HepG2 (cell line): ENCODE data around the gene ARHGEF7. TPM values are rescaled to one million over a fixed set of nuclear protein-coding genes. Genes with fewer than 3 reads are reported as not detected.

Experiments
- ATAC-seq: fragments of 200-7000 bp; cut with Tn5 transposase; 3 replicates; pipeline ENCODE4 v1.9.1; 2020; ENCODE audit warnings: mild to moderate bottlenecking, moderate library complexity
- BruUV-seq: library from RNA; stranded (reverse); fragments of 400-500 nt; replicated peaks from 2 replicates; lab custom pipeline; 2021; lab: Mats Ljungman, UMichigan
- CTCF ChIA-PET: fragments of 300-600 bp; formaldehyde crosslinking; extraction: SDS; loops from one replicate; lab custom pipeline; 2021; ENCODE audit warnings: low total read pairs, inconsistent platforms, low intra/inter-chr PET ratio; lab: Yijun Ruan, JAX
- POLR2A ChIA-PET: fragments of 350-600 bp; sonication (Branson Sonifier 250); formaldehyde crosslinking; loops from one replicate; lab custom pipeline; 2020; ENCODE audit warnings: antibody characterized with exemption, inconsistent platforms; lab: Yijun Ruan, JAX
- DNase-seq: peaks from one replicate; pipeline ENCODE4 v3.0.0-alpha.2; 2015; ENCODE audit warnings: low spot score
- FAIRE-seq: peaks from 3 replicates; lab custom pipeline; 2011; peaks lifted over from hg19 to GRCh38; lab: Jason Lieb, UNC
- H2AFZ ChIP-seq: one replicate; pipeline ENCODE4 v1.6.1; 2011; ENCODE audit warnings: low read length, inconsistent platforms
- H3K27ac ChIP-seq: fragments of 300-600 bp; 3 replicates; pipeline ENCODE4 v1.8.0; 2011; ENCODE audit warnings: mixed run types, mild to moderate bottlenecking, mixed read lengths, low read length, inconsistent platforms; ENCODE audit not compliant: insufficient read depth; ENCODE audit errors: extremely low read length
- H3K27me3 ChIP-seq, 2 experiments: fragments of 200-600 bp in 1 of 2; 2 replicates in 1 of 2; 3 replicates in 1 of 2; pipeline versions ENCODE4 v1.6.0 to v1.8.0; 2011; ENCODE audit warnings: low read length in 2 of 2, mild to moderate bottlenecking in 2 of 2, moderate library complexity in 2 of 2, inconsistent platforms in 1 of 2; ENCODE audit not compliant: insufficient read depth in 2 of 2, control insufficient read depth in 1 of 2
- H3K36me3 ChIP-seq, 2 experiments: fragments of 200-600 bp in 1 of 2; replicated peaks in 1 of 2; 2 replicates in 1 of 2; 3 replicates in 1 of 2; pipeline versions ENCODE4 v1.5.1 to v1.8.0; 2011; ENCODE audit warnings: low read length in 2 of 2, inconsistent platforms in 1 of 2; ENCODE audit not compliant: insufficient read depth in 2 of 2, control insufficient read depth in 1 of 2
- H3K4me1 ChIP-seq: 2 replicates; pipeline ENCODE4 v1.5.1; 2012; ENCODE audit warnings: low read length, inconsistent platforms; ENCODE audit not compliant: insufficient read depth
- H3K4me2 ChIP-seq: 2 replicates; pipeline ENCODE4 v1.6.0; 2011; ENCODE audit warnings: low read depth, low read length, inconsistent platforms
- H3K4me3 ChIP-seq, 3 experiments: fragments of 200-600 bp in 1 of 3; sonication (generic), shearing (Covaris generic) in 1 of 3; replicated peaks in 1 of 3; 2 replicates each; pipeline ENCODE4 v1.5.1; 2011 to 2016; ENCODE audit warnings: low read length in 3 of 3, inconsistent platforms in 2 of 3, low read depth in 2 of 3, mild to moderate bottlenecking in 2 of 3, control low read depth in 1 of 3, mixed read lengths in 1 of 3; ENCODE audit not compliant: insufficient read depth in 1 of 3
- H3K79me2 ChIP-seq: one replicate; pipeline ENCODE4 v1.6.1; 2011; ENCODE audit warnings: low read length, inconsistent platforms; ENCODE audit not compliant: insufficient read depth
- H3K9ac ChIP-seq: 2 replicates; pipeline ENCODE4 v1.6.0; 2011; ENCODE audit warnings: mild to moderate bottlenecking, low read depth, low read length, inconsistent platforms; ENCODE audit not compliant: insufficient read depth
- H3K9me3 ChIP-seq: 2 replicates; pipeline ENCODE4 v1.5.1; 2012; ENCODE audit warnings: mild to moderate bottlenecking, low read length
- H4K20me1 ChIP-seq: 2 replicates; pipeline ENCODE4 v1.6.0; 2011; ENCODE audit warnings: inconsistent platforms, mild to moderate bottlenecking, low read length, moderate library complexity; ENCODE audit not compliant: insufficient read depth
- CBFB ChIP-seq: sonication (generic); formaldehyde crosslinking; IDR thresholded peaks from 2 replicates; pipeline ENCODE4 v1.4.0; 2020; ENCODE audit warnings: missing genetic modification reagents
- EEA1 ChIP-seq: sonication (generic); formaldehyde crosslinking; IDR thresholded peaks from 2 replicates; pipeline ENCODE4 v1.5.1; 2020; ENCODE audit warnings: mild to moderate bottlenecking, missing genetic modification reagents, borderline replicate concordance
- FOXK1 ChIP-seq: sonication (generic); formaldehyde crosslinking; IDR thresholded peaks from 2 replicates; pipeline ENCODE4 v1.4.0; 2020; ENCODE audit warnings: low read depth, missing genetic modification reagents, borderline replicate concordance
- HIVEP1 ChIP-seq: sonication (generic); formaldehyde crosslinking; IDR thresholded peaks from 2 replicates; pipeline ENCODE4 v1.4.0; 2020; ENCODE audit warnings: mild to moderate bottlenecking, missing genetic modification reagents
- KDM5B ChIP-seq: sonication (generic); formaldehyde crosslinking; IDR thresholded peaks from 2 replicates; pipeline ENCODE4 v1.4.0; 2020; ENCODE audit warnings: missing genetic modification reagents, mild to moderate bottlenecking, borderline replicate concordance
- MATR3 ChIP-seq: sonication (generic); formaldehyde crosslinking; IDR thresholded peaks from 2 replicates; pipeline ENCODE4 v1.4.0; 2020; ENCODE audit warnings: missing genetic modification reagents
- MLLT10 ChIP-seq: sonication (generic); formaldehyde crosslinking; IDR thresholded peaks from 2 replicates; pipeline ENCODE4 v1.4.0; 2020; ENCODE audit warnings: missing genetic modification reagents
- NAIF1 ChIP-seq: sonication (generic); formaldehyde crosslinking; IDR thresholded peaks from 2 replicates; pipeline ENCODE4 v1.5.0; 2020; ENCODE audit warnings: mild to moderate bottlenecking, missing genetic modification reagents, borderline replicate concordance
- NFIB ChIP-seq: sonication (generic); formaldehyde crosslinking; IDR thresholded peaks from 2 replicates; pipeline ENCODE4 v1.9.0; 2021; ENCODE audit warnings: missing genetic modification reagents, mild to moderate bottlenecking, borderline replicate concordance
- SRY ChIP-seq: sonication (generic); formaldehyde crosslinking; IDR thresholded peaks from 2 replicates; pipeline ENCODE4 v1.8.0; 2022; ENCODE audit warnings: mild to moderate bottlenecking, missing genetic modification reagents
- THAP11 ChIP-seq: IDR thresholded peaks from 2 replicates; pipeline ENCODE4 v1.6.1; 2016; ENCODE audit warnings: missing biosample characterization, missing genetic modification reagents
- TRIM24 ChIP-seq: sonication (generic); formaldehyde crosslinking; IDR thresholded peaks from 2 replicates; pipeline ENCODE4 v1.8.0; 2022; ENCODE audit warnings: mild to moderate bottlenecking, missing genetic modification reagents
- ZMYM3 ChIP-seq: sonication (generic); formaldehyde crosslinking; IDR thresholded peaks from 2 replicates; pipeline ENCODE4 v1.5.1; 2020; ENCODE audit warnings: mild to moderate bottlenecking, missing genetic modification reagents
- ZNF317 ChIP-seq: sonication (generic); formaldehyde crosslinking; IDR thresholded peaks from 2 replicates; pipeline ENCODE4 v1.5.0; 2020; ENCODE audit warnings: mild to moderate bottlenecking, missing genetic modification reagents
- ZNF552 ChIP-seq: sonication (generic); formaldehyde crosslinking; IDR thresholded peaks from 2 replicates; pipeline ENCODE4 v1.9.0; 2022; ENCODE audit warnings: missing genetic modification reagents, mild to moderate bottlenecking, borderline replicate concordance
- WGBS: methylation state at CpG from one replicate; pipeline ENCODE4 v1.1.6; 2017; ENCODE audit warnings: low lambda C conversion rate; 5-methylcytosine and 5-hydroxymethylcytosine counted together
- in situ Hi-C: cut with HindIII; loops from 2 replicates; pipeline ENCODE4 v1.10.0; 2017; ENCODE audit warnings: low pct_unique_long_range_greater_than_20kb; ENCODE audit not compliant: extremely low pct_ligation_motif_present
- intact Hi-C: fragments of 100-400 bp; cut with micrococcal nuclease; formaldehyde crosslinking; loops from one replicate; pipeline ENCODE4 v1.10.0; 2022; ENCODE audit not compliant: unreplicated experiment
- polyA plus RNA-seq, 8 experiments: library from polyadenylated mRNA; depleted of rRNA in 3 of 8; stranded (reverse) in 7 of 8; unstranded in 1 of 8; fragments of >200 nt; fragmentation: Illumina TruSeq in 4 of 8; extraction: Trizol in 4 of 8; gene quantifications; 2 replicates each; pipeline versions ENCODE4 v1.2.1 to v1.2.3, GENCODE V29; 2011 to 2016; ENCODE audit warnings: low read depth in 4 of 8, missing spikeins in 1 of 8, mixed read lengths in 1 of 8; ENCODE audit not compliant: insufficient read depth in 1 of 8
- total RNA-seq, 5 experiments: library from RNA; depleted of rRNA; stranded (reverse); fragments of >200 nt; fragmentation: Illumina TruSeq; extraction: Trizol; gene quantifications; 2 replicates each; pipeline ENCODE4 v1.2.3, GENCODE V29; 2016; ENCODE audit warnings: low read depth in 1 of 5
- TF ChIP-seq, protein P1 (sequence below): sonication (generic); formaldehyde crosslinking; IDR thresholded peaks from 2 replicates; pipeline ENCODE4 v1.5.0; 2020; ENCODE audit warnings: missing genetic modification reagents
- TF ChIP-seq, protein P2 (sequence below): sonication (generic); formaldehyde crosslinking; IDR thresholded peaks from 2 replicates; pipeline ENCODE4 v1.5.0; 2020; ENCODE audit warnings: missing genetic modification reagents

ARHGEF7 gene
- total and polyA plus RNA-seq, 2 of the 13 experiments (the other 11 are each of a cell fraction or from before 2014, with no cell fraction given), result 15.7 to 22.3 TPM

DNA sequence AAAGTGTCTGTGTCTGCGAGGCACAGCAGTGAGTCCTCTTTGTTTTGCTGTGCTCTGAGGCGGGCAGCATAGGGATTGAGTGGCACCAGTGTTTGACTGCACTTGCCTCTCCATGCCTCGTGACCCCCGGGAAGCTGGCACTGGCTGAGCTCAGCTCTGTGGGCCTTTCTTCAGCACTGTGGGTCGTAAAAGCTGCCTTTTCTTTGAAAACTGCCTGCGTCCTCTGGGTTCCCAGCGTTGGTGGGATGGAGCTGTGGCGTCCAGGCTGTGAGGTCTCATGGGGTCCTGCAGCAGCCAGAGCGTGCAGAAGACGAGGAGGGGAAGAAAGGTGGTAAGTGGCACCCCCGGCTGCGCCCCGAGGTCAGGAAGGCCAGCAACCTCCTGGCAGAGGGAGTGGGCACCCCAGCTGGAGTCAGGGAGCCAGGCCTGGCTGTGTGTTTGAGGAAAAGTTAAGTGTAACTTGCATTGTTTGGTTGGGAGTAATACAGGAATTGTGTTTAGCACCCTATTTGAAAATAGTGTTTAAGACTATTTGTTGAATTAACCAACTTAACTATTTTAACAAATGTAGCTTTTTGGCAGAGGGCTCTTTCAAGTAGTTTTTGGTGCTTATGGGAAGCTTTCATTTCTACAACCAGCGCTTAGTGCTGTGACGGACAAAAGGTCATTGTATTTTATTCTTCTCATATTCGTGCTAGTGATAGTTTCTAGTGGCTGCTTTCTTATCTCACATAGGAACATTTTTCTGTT lies 126.1 kb downstream of the ARHGEF7 start:
- in situ Hi-C loops, result no loop called here
- no TSS peak for BruUV-seq
- TF ChIP-seq ZNF552 (CRISPR knock-in tag), result no peak
- TF ChIP-seq EEA1 (CRISPR knock-in tag), result no peak
- TF ChIP-seq ZMYM3, result no peak
- TF ChIP-seq NFIB, result no peak
- TF ChIP-seq NAIF1, result no peak
- TF ChIP-seq THAP11 (CRISPR knock-in tag), result no peak
- TF ChIP-seq ZNF317 (CRISPR knock-in tag), result no peak
- TF ChIP-seq CBFB (CRISPR knock-in tag), result no peak
- TF ChIP-seq, protein P1, sequence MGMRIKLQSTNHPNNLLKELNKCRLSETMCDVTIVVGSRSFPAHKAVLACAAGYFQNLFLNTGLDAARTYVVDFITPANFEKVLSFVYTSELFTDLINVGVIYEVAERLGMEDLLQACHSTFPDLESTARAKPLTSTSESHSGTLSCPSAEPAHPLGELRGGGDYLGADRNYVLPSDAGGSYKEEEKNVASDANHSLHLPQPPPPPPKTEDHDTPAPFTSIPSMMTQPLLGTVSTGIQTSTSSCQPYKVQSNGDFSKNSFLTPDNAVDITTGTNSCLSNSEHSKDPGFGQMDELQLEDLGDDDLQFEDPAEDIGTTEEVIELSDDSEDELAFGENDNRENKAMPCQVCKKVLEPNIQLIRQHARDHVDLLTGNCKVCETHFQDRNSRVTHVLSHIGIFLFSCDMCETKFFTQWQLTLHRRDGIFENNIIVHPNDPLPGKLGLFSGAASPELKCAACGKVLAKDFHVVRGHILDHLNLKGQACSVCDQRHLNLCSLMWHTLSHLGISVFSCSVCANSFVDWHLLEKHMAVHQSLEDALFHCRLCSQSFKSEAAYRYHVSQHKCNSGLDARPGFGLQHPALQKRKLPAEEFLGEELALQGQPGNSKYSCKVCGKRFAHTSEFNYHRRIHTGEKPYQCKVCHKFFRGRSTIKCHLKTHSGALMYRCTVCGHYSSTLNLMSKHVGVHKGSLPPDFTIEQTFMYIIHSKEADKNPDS, result no peak
- TF ChIP-seq MLLT10 (CRISPR knock-in tag), result no peak
- TF ChIP-seq, protein P2, sequence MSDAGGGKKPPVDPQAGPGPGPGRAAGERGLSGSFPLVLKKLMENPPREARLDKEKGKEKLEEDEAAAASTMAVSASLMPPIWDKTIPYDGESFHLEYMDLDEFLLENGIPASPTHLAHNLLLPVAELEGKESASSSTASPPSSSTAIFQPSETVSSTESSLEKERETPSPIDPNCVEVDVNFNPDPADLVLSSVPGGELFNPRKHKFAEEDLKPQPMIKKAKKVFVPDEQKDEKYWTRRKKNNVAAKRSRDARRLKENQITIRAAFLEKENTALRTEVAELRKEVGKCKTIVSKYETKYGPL (CRISPR knock-in tag), result no peak
- TF ChIP-seq KDM5B (CRISPR knock-in tag), result no peak
- TF ChIP-seq HIVEP1 (CRISPR knock-in tag), result no peak
- TF ChIP-seq MATR3 (CRISPR knock-in tag), result no peak
- no peak for TF ChIP-seq TRIM24 (CRISPR knock-in tag)
- no peak for TF ChIP-seq FOXK1 (CRISPR knock-in tag)
- TF ChIP-seq SRY (CRISPR knock-in tag), result no peak

More for the DNA sequence above, 126.1 kb downstream of the ARHGEF7 start:
- intact Hi-C loops, result no loop called here
- no peaks in the 10 kb centered on the region for H3K79me2 ChIP-seq
- no peak overlapping the region for H3K4me2 ChIP-seq
- peaks cover 8% of the 10 kb centered on the region for H4K20me1 ChIP-seq
- no peak overlapping the region for H3K4me3 ChIP-seq
- no peaks in the 10 kb centered on the region for H3K4me1 ChIP-seq
- H3K27ac ChIP-seq, result no peak overlapping the region
- whole genome bisulfite sequencing, result 92% methylated on average over 16 of the region's 16 CpGs
- ChIA-PET CTCF (no interaction called here), POLR2A (no interaction called here)
- no peaks in the 10 kb centered on the region for H3K9me3 ChIP-seq
- ATAC-seq (no peak), FAIRE-seq (no peak), DNase-seq (no peak)
- no peak overlapping the region for H3K9ac ChIP-seq
- H2AFZ ChIP-seq, result no peak overlapping the region
- peaks cover 13 to 53% of the 10 kb centered on the region in 2 experiments; a peak in 4 of 5 replicates for H3K36me3 ChIP-seq
- H3K27me3 ChIP-seq, result no peaks in the 10 kb centered on the region
